Pancreas (tissue), 10 donors: Measurements from ENCODE around the gene TCF7L2. TPM values are rescaled to one million over a fixed set of nuclear protein-coding genes. Genes with fewer than 3 reads are reported as not detected.

ENCODE experiments used
- ATAC-seq, 4 donors: fragments of 200-7000 bp; cut with Tn5 transposase; one replicate each; pipeline versions ENCODE4 v1.8.0 to v1.9.1; 2020; ENCODE audit warnings: mild to moderate bottlenecking in 4 of 4, moderate library complexity in 4 of 4
- DNase-seq, 6 donors: peaks; one replicate each; pipeline ENCODE4 v3.0.0-alpha.2; 2020
- FAIRE-seq: peaks from 2 replicates; lab custom pipeline; 2012; peaks lifted over from hg19 to GRCh38; lab: Jason Lieb, UNC
- H3K27ac ChIP-seq, 4 donors: fragments of 200-600 bp; sonication (generic); 1 replicate in 3 of 4; 2 replicates in 1 of 4; pipeline versions ENCODE4 v1.5.0 to v1.8.0; 2020
- H3K27me3 ChIP-seq, 4 donors: fragments of 200-600 bp; one replicate each; pipeline ENCODE4 v1.8.0; 2021
- H3K36me3 ChIP-seq, 3 donors: fragments of 200-600 bp; sonication (generic) in 1 of 3; one replicate each; pipeline versions ENCODE4 v1.5.0 to v1.8.0; 2020 to 2021
- H3K4me1 ChIP-seq, 3 donors: fragments of 200-600 bp; one replicate each; pipeline ENCODE4 v1.8.0; 2021
- H3K4me3 ChIP-seq, 4 donors: fragments of 200-600 bp; sonication (generic) in 2 of 4; one replicate each; pipeline versions ENCODE4 v1.5.0 to v1.8.0; 2020 to 2021
- H3K9me3 ChIP-seq, 4 donors: fragments of 200-600 bp; one replicate each; pipeline ENCODE4 v1.8.0; 2021
- WGBS, 2 donors: extraction: QIAGEN DNeasy Blood & Tissue Kit; methylation state at CpG; one replicate each; pipeline ENCODE4 v1.1.7; 2013; 5-methylcytosine and 5-hydroxymethylcytosine counted together
- intact Hi-C, 3 donors: fragments of 100-400 bp; cut with DNase I; formaldehyde crosslinking; loops; one replicate each; pipeline versions ENCODE4 v1.11.1 to v1.14.2; 2022
- polyA plus RNA-seq, 2 donors: library from polyadenylated mRNA; stranded (reverse); fragments of 200-250 nt; gene quantifications; one replicate each; pipeline ENCODE4 v1.2.3, GENCODE V29; 2013
- total RNA-seq, 6 donors: library from RNA; stranded (reverse); fragmentation: NEBNext Ultra II Directional in 4 of 6; extraction: Animal tissue kit (Norgen Biotek cat#: 25700) in 4 of 6; gene quantifications; one replicate each; pipeline versions ENCODE4 v1.2.1 to v1.2.4, GENCODE V29; 2021 to 2023
- TF ChIP-seq, protein P1 (sequence below), 4 donors: fragments of 200-600 bp; sonication (generic) in 3 of 4; IDR thresholded peaks; one replicate each; pipeline versions ENCODE4 v1.5.0 to v1.8.0; 2021; ENCODE audit warnings: antibody characterized with exemption in 4 of 4
- donor health status: healthy with polysubstance abuse.
- donor health status: DM: no; HTN: no; CAD: no; lungs with moderate emphysema.
- donor health status: DM: no; HTN: no; CAD: no.
- donor health status: control.
- donor health status: control.
- donor health status: Bipolar disorder and iron deficiency.
- donor health status: DM: yes; HTN: yes; CAD: no.
- donor health status: DM: no; HTN: no; CAD: no.
- donor health status: DM: no; HTN: no; CAD: no.
- donor health status: DM: yes; HTN: yes; CAD: no.

Gene TCF7L2
- total and polyA plus RNA-seq, 8 donors, result 7.9 to 22.3 (median 11.6) TPM

- TF ChIP-seq, protein P1, sequence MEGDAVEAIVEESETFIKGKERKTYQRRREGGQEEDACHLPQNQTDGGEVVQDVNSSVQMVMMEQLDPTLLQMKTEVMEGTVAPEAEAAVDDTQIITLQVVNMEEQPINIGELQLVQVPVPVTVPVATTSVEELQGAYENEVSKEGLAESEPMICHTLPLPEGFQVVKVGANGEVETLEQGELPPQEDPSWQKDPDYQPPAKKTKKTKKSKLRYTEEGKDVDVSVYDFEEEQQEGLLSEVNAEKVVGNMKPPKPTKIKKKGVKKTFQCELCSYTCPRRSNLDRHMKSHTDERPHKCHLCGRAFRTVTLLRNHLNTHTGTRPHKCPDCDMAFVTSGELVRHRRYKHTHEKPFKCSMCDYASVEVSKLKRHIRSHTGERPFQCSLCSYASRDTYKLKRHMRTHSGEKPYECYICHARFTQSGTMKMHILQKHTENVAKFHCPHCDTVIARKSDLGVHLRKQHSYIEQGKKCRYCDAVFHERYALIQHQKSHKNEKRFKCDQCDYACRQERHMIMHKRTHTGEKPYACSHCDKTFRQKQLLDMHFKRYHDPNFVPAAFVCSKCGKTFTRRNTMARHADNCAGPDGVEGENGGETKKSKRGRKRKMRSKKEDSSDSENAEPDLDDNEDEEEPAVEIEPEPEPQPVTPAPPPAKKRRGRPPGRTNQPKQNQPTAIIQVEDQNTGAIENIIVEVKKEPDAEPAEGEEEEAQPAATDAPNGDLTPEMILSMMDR (IDR thresholded peaks at IDR 0.05), result no peak
- Histone ChIP-seq H3K4me1 (no peaks in the 10 kb centered on the region), H3K36me3 (no peaks in the 10 kb centered on the region), H3K27ac (no peak overlapping the region), H3K9me3 (no peaks in the 10 kb centered on the region), H3K4me3 (no peak overlapping the region), H3K27me3 (no peaks in the 10 kb centered on the region)
- ATAC-seq (no peak), FAIRE-seq (no peak), DNase-seq (no peak)
- WGBS, 2 donors, result 84% methylated on average over 17 of the region's 17 CpGs
- intact Hi-C loops, result no loop called here
These were observed 226.0 kb downstream of the TCF7L2 start for GRCh38 chr10:113175756-113176651.

GRCh38 chr10:113176652-113177155 lies 226.7 kb downstream of the TCF7L2 start:
- Histone ChIP-seq H3K4me3 (no peak overlapping the region), H3K36me3 (no peaks in the 10 kb centered on the region), H3K27me3 (no peaks in the 10 kb centered on the region), H3K4me1 (no peaks in the 10 kb centered on the region), H3K9me3 (no peaks in the 10 kb centered on the region), H3K27ac (no peak overlapping the region)
- no peak for DNase-seq
- TF ChIP-seq, protein P1 (IDR thresholded peaks at IDR 0.05), result no peak
- WGBS, 2 donors, result 83 to 91% methylated on average over 5 of the region's 5 CpGs
- intact Hi-C loops, result no loop called here
- FAIRE-seq, result no peak
- ATAC-seq, result no peak

- TF ChIP-seq, protein P1 (IDR thresholded peaks at IDR 0.05), result no peak
- Histone ChIP-seq H3K9me3 (no peaks in the 10 kb centered on the region), H3K4me3 (no peak overlapping the region), H3K27me3 (no peaks in the 10 kb centered on the region), H3K36me3 (no peaks in the 10 kb centered on the region), H3K4me1 (no peaks in the 10 kb centered on the region), H3K27ac (no peak overlapping the region)
- FAIRE-seq (no peak), ATAC-seq (no peak), DNase-seq (no peak)
- intact Hi-C loops, result no loop called here
- WGBS, 2 donors, result 64 to 67% methylated on average over 16 of the region's 16 CpGs
These were observed 227.3 kb downstream of the TCF7L2 start for GRCh38 chr10:113177156-113177935.

DNA sequence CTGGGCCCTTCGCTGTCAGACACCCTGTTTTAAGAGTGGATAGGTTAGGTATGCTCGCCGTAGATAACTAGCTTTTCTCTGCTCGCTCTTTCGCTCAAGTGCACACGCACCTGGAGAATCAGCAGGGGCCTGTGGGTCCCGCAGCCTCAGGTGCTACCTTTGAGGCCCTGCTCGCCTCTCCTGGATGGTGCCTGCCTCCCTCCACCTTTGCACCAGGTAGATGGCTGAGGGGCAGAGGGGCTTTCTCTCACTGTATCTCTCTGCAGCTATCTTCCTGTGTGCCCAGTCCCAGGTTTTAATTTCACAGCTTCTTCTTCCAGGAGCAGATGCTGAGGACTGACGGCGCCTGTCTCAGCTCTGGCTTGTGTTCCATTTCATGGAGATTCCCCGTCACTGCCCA lies 227.9 kb downstream of the TCF7L2 start:
- TF ChIP-seq, protein P1 (IDR thresholded peaks at IDR 0.05), result no peak
- intact Hi-C loops, result no loop called here
- Histone ChIP-seq H3K4me3 (no peak overlapping the region), H3K36me3 (no peaks in the 10 kb centered on the region), H3K4me1 (no peaks in the 10 kb centered on the region), H3K27me3 (no peaks in the 10 kb centered on the region), H3K9me3 (no peaks in the 10 kb centered on the region), H3K27ac (no peak overlapping the region)
- no peak for ATAC-seq
- no peak for DNase-seq
- FAIRE-seq, result no peak
- 92 to 93% methylated on average over 11 of the region's 11 CpGs for WGBS, 2 donors
